GM23248 (cell line): ENCODE measurements around the gene PHF21A. TPM values are rescaled to one million over a fixed set of nuclear protein-coding genes. Genes with fewer than 3 reads are reported as not detected.

Experiments
- DNase-seq: peaks from one replicate; pipeline ENCODE4 v3.0.0-alpha.2; 2015
- H2AFZ ChIP-seq: fragments of 200-600 bp; sonication (generic); 2 replicates; pipeline ENCODE4 v1.6.1; 2016; ENCODE audit warnings: antibody characterized with exemption
- H3F3A ChIP-seq: fragments of 200-600 bp; sonication (generic); 2 replicates; pipeline ENCODE4 v1.6.1; 2016; ENCODE audit warnings: mild to moderate bottlenecking, antibody characterized with exemption, mixed run types; ENCODE audit not compliant: insufficient read depth
- H3K27ac ChIP-seq: fragments of 200-600 bp; sonication (generic); 2 replicates; pipeline ENCODE4 v1.5.1; 2016; ENCODE audit warnings: mild to moderate bottlenecking
- H3K27me3 ChIP-seq: fragments of 200-600 bp; sonication (generic); replicated peaks from 2 replicates; pipeline ENCODE4 v1.6.1; 2016; ENCODE audit warnings: mild to moderate bottlenecking; ENCODE audit not compliant: insufficient read depth
- H3K36me3 ChIP-seq: fragments of 200-600 bp; sonication (generic); 2 replicates; pipeline ENCODE4 v1.6.1; 2016; ENCODE audit warnings: low read depth, mild to moderate bottlenecking
- H3K4me1 ChIP-seq: fragments of 200-600 bp; sonication (generic); 2 replicates; pipeline ENCODE4 v1.6.1; 2016; ENCODE audit warnings: mild to moderate bottlenecking; ENCODE audit not compliant: insufficient read depth
- H3K4me2 ChIP-seq: fragments of 200-600 bp; sonication (generic); one replicate; pipeline ENCODE4 v1.6.1; 2016; ENCODE audit warnings: mild to moderate bottlenecking; ENCODE audit not compliant: unreplicated experiment
- H3K4me3 ChIP-seq: fragments of 200-600 bp; sonication (generic); 2 replicates; pipeline ENCODE4 v1.5.1; 2016; ENCODE audit warnings: mild to moderate bottlenecking
- H3K79me2 ChIP-seq: fragments of 200-600 bp; sonication (generic); 2 replicates; pipeline ENCODE4 v1.6.1; 2016; ENCODE audit warnings: mild to moderate bottlenecking; ENCODE audit not compliant: insufficient read depth
- H3K9ac ChIP-seq: fragments of 200-600 bp; sonication (generic); 2 replicates; pipeline ENCODE4 v1.6.1; 2016; ENCODE audit warnings: mild to moderate bottlenecking
- H3K9me2 ChIP-seq: fragments of 200-600 bp; sonication (generic); 2 replicates; pipeline ENCODE4 v1.6.1; 2016; ENCODE audit warnings: mixed run types, mild to moderate bottlenecking, moderate library complexity; ENCODE audit not compliant: insufficient read depth
- H3K9me3 ChIP-seq: fragments of 200-600 bp; sonication (generic); one replicate; pipeline ENCODE4 v1.6.1; 2017; ENCODE audit warnings: low read depth
- H4K20me1 ChIP-seq: fragments of 200-600 bp; sonication (generic); 2 replicates; pipeline ENCODE4 v1.6.0; 2016; ENCODE audit not compliant: insufficient read depth
- EZH2 ChIP-seq: fragments of 200-600 bp; sonication (generic); IDR thresholded peaks from 2 replicates; pipeline ENCODE4 v1.6.1; 2018; ENCODE audit warnings: antibody characterized with exemption, mild to moderate bottlenecking; ENCODE audit not compliant: insufficient read depth, poor library complexity, severe bottlenecking
- EZH2phosphoT487 ChIP-seq: fragments of 200-600 bp; sonication (generic); IDR thresholded peaks from 2 replicates; pipeline ENCODE4 v1.6.1; 2018; ENCODE audit warnings: antibody characterized with exemption, moderate library complexity, mild to moderate bottlenecking, low read depth; ENCODE audit not compliant: insufficient read depth
- WGBS, 2 experiments: methylation state at CpG; one replicate each; pipeline ENCODE4 v1.1.6; 2015 to 2017; ENCODE audit warnings: low lambda C conversion rate in 2 of 2, low coverage in 1 of 2; ENCODE audit errors: missing lambda C conversion rate in 2 of 2; 5-methylcytosine and 5-hydroxymethylcytosine counted together
- in situ Hi-C: fragments of 300-500 bp; cut with MboI; formaldehyde crosslinking; loops from 2 replicates; pipeline ENCODE4 v1.15.0; 2020
- polyA plus RNA-seq: library from polyadenylated mRNA; unstranded; fragments of >200 nt; fragmentation: Nextera tagmentation; extraction: Ambion mirVana; gene quantifications from 2 replicates; pipeline ENCODE4 v1.2.1, GENCODE V29; 2016
- total RNA-seq: library from RNA; depleted of rRNA; stranded (reverse); fragments of >200 nt; shearing (Covaris generic); gene quantifications from 2 replicates; pipeline ENCODE4 v1.2.3, GENCODE V29; 2014

PHF21A gene
- total and polyA plus RNA-seq, 2 experiments from 2014 or later, result 11.2 to 17.0 TPM

GRCh38 chr11:46105926-46106325, 15.3 kb downstream of the PHF21A start:
- Histone ChIP-seq H3K4me1 (peaks cover 19% of the 10 kb centered on the region; the same call in 1 of the 2 replicates), H3K9me3 (no peaks in the 10 kb centered on the region), H3K36me3 (no peaks in the 10 kb centered on the region), H3K79me2 (peaks cover 100% of the 10 kb centered on the region), H3K4me3 (no peak overlapping the region), H3K4me2 (no peak overlapping the region), H3K9me2 (no peaks in the 10 kb centered on the region), H3F3A (0 out of 2 replicates have a peak, but pooled peaks cover 5% of the 10 kb centered on the region), H3K27me3 (no peaks in the 10 kb centered on the region), H3K9ac (no peak overlapping the region), H4K20me1 (no peaks in the 10 kb centered on the region; the same call in 1 of the 2 replicates), H2AFZ (no peak overlapping the region), H3K27ac (no peak overlapping the region)
- WGBS, 2 experiments, result 45 to 51% methylated on average over 2 of the region's 2 CpGs
- TF ChIP-seq EZH2, result no peak
- no peak for TF ChIP-seq EZH2phosphoT487
- in situ Hi-C loops, result no loop called here
- DNase-seq, result no peak

GRCh38 chr11:46105134-46105628, 16.1 kb downstream of the PHF21A start:
- H3K9me3 ChIP-seq, result no peaks in the 10 kb centered on the region
- WGBS, 2 experiments, result 28 to 35% methylated on average over 6 of the region's 6 CpGs
- DNase-seq, result peak; percentile 23
- H3F3A ChIP-seq, result 0 out of 2 replicates have a peak, but pooled peaks cover 5% of the 10 kb centered on the region
- TF ChIP-seq EZH2phosphoT487 (no peak), EZH2 (no peak)
- no peak overlapping the region for H3K9ac ChIP-seq
- no peak overlapping the region for H3K4me2 ChIP-seq
- no peak overlapping the region for H3K27ac ChIP-seq
- H3K4me3 ChIP-seq, result no peak overlapping the region
- peaks cover 100% of the 10 kb centered on the region for H3K79me2 ChIP-seq
- in situ Hi-C loops, result no loop called here
- no peaks in the 10 kb centered on the region for H3K36me3 ChIP-seq
- peaks cover 24% of the 10 kb centered on the region; the same call in 1 of the 2 replicates for H3K4me1 ChIP-seq
- H3K27me3 ChIP-seq, result no peaks in the 10 kb centered on the region
- peak overlapping the region; percentile 46 for H2AFZ ChIP-seq
- no peaks in the 10 kb centered on the region; the same call in 1 of the 2 replicates for H4K20me1 ChIP-seq
- H3K9me2 ChIP-seq, result no peaks in the 10 kb centered on the region

GRCh38 chr11:46102843-46103242, 18.4 kb downstream of the PHF21A start:
- Histone ChIP-seq H3K27ac (no peak overlapping the region), H4K20me1 (no peaks in the 10 kb centered on the region; the same call in 1 of the 2 replicates), H3K4me1 (peaks cover 40% of the 10 kb centered on the region), H3K36me3 (no peaks in the 10 kb centered on the region), H3K4me2 (no peak overlapping the region), H3K9me2 (no peaks in the 10 kb centered on the region), H2AFZ (no peak overlapping the region), H3F3A (0 out of 2 replicates have a peak, but pooled peaks cover 11% of the 10 kb centered on the region), H3K9ac (no peak overlapping the region), H3K79me2 (peaks cover 100% of the 10 kb centered on the region), H3K9me3 (no peaks in the 10 kb centered on the region), H3K27me3 (no peaks in the 10 kb centered on the region), H3K4me3 (no peak overlapping the region)
- in situ Hi-C loops, result no loop called here
- DNase-seq, result no peak
- WGBS, 2 experiments, result 91% methylated on average over 6 of the region's 6 CpGs
- TF ChIP-seq EZH2, result no peak
- TF ChIP-seq EZH2phosphoT487, result no peak

- H3K4me3 ChIP-seq, result no peak overlapping the region
- in situ Hi-C loops, result no loop called here
- 0 out of 2 replicates have a peak, but pooled peaks cover 6% of the 10 kb centered on the region for H3F3A ChIP-seq
- no peak overlapping the region for H3K27ac ChIP-seq
- peaks cover 4% of the 10 kb centered on the region; the same call in 1 of the 2 replicates for H4K20me1 ChIP-seq
- H3K79me2 ChIP-seq, result peaks cover 100% of the 10 kb centered on the region
- no peaks in the 10 kb centered on the region for H3K9me2 ChIP-seq
- 96 to 97% methylated on average over 3 of the region's 3 CpGs for WGBS, 2 experiments
- peaks cover 29% of the 10 kb centered on the region for H3K4me1 ChIP-seq
- H3K9ac ChIP-seq, result no peak overlapping the region
- DNase-seq, result no peak
- no peaks in the 10 kb centered on the region for H3K27me3 ChIP-seq
- no peaks in the 10 kb centered on the region for H3K36me3 ChIP-seq
- TF ChIP-seq EZH2phosphoT487 (no peak), EZH2 (no peak)
- peak overlapping the region; percentile 87 for H3K4me2 ChIP-seq
- no peak overlapping the region for H2AFZ ChIP-seq
- H3K9me3 ChIP-seq, result no peaks in the 10 kb centered on the region
Measured at GRCh38 chr11:46100670-46101069, 20.6 kb downstream of the PHF21A start.
